22Rv1 (cell line): Measurements from ENCODE around the gene R3HCC1L.

ENCODE experiments used
- CTCF ChIP-seq: fragments of 450-650 bp; IDR thresholded peaks from 2 replicates; pipeline ENCODE4 v1.5.1; 2017; ENCODE audit warnings: mild to moderate bottlenecking
- ZFX ChIP-seq: fragments of 450-650 bp; IDR thresholded peaks from 2 replicates; pipeline ENCODE4 v1.6.1; 2017; ENCODE audit warnings: antibody characterized with exemption, borderline replicate concordance

GRCh38 chr10:98086837-98087708 lies 47.4 kb upstream of the R3HCC1L start:
- TF ChIP-seq CTCF = no peak
- no peak for TF ChIP-seq ZFX
